ENCODE measurements around the gene RAG2.

The RAG2 gene

GRCh38 chr11:36598051-36598450 lies at the start of gene RAG2:
Gene RAG2, minus strand, starts transcription at chr11:36598236. Its CDS starts 4,068 bp downstream, at chr11:36594168.
- no peak for DNase-seq

GRCh38 chr11:36638556-36638955 lies 40.5 kb upstream of the RAG2 start:
- no peak for DNase-seq

- DNase-seq = no peak
Measured at GRCh38 chr11:36635066-36635862, 37.2 kb upstream of the RAG2 start.

GRCh38 chr11:36631774-36632173 lies 33.7 kb upstream of the RAG2 start:
- DNase-seq = no peak

- no peak for DNase-seq
Measured at GRCh38 chr11:36628765-36629244, 30.8 kb upstream of the RAG2 start.

GRCh38 chr11:36628141-36628540 lies 30.1 kb upstream of the RAG2 start:
- no peak for DNase-seq

GRCh38 chr11:36627471-36627870 lies 29.4 kb upstream of the RAG2 start:
- no peak for DNase-seq

- DNase-seq = no peak
Measured at GRCh38 chr11:36627006-36627405, 29.0 kb upstream of the RAG2 start.

- no peak for DNase-seq
Measured at GRCh38 chr11:36623494-36623893, 25.5 kb upstream of the RAG2 start.

GRCh38 chr11:36622431-36623136 lies 24.5 kb upstream of the RAG2 start:
- DNase-seq = no peak

GRCh38 chr11:36620246-36620645 lies 22.2 kb upstream of the RAG2 start:
- DNase-seq = no peak

- DNase-seq = no peak
Measured at GRCh38 chr11:36619502-36619901, 21.5 kb upstream of the RAG2 start.

GRCh38 chr11:36618363-36619047 lies 20.5 kb upstream of the RAG2 start:
- no peak for DNase-seq

GRCh38 chr11:36617543-36618362 lies 19.7 kb upstream of the RAG2 start:
- no peak for DNase-seq

GRCh38 chr11:36615826-36616225 lies 17.8 kb upstream of the RAG2 start:
- no peak for DNase-seq

GRCh38 chr11:36609383-36609782 lies 11.3 kb upstream of the RAG2 start:
- no peak for DNase-seq

GRCh38 chr11:36608491-36609199 lies 10.6 kb upstream of the RAG2 start:
- DNase-seq = no peak

- DNase-seq = no peak
Measured at GRCh38 chr11:36605221-36606216, 7.5 kb upstream of the RAG2 start.

- no peak for DNase-seq
Measured at GRCh38 chr11:36602135-36602534, 4.1 kb upstream of the RAG2 start.

GRCh38 chr11:36601155-36601554 lies 3.1 kb upstream of the RAG2 start:
- no peak for DNase-seq

- no peak for DNase-seq
Measured at GRCh38 chr11:36600180-36600579, 2.1 kb upstream of the RAG2 start.

All from activated CD8-positive, alpha-beta memory T cell treated with anti-CD3 and anti-CD28 coated beads, Interleukin-2, amount 50 U/mL, for 4 hours (primary cell).